ENCODE measurements around the gene SCG5. TPM values are rescaled to one million over a fixed set of nuclear protein-coding genes. Genes with fewer than 3 reads are reported as not detected.

The SCG5 gene
- total RNA-seq, 1 donor from 2014 or later: 53.7 TPM

- H3K27me3 Mint-ChIP-seq (ENCODE audit: low read depth): peaks cover 59% of the 10 kb centered on the region
- H3K27ac Mint-ChIP-seq: no peak overlapping the region
- TF ChIP-seq, protein P1, sequence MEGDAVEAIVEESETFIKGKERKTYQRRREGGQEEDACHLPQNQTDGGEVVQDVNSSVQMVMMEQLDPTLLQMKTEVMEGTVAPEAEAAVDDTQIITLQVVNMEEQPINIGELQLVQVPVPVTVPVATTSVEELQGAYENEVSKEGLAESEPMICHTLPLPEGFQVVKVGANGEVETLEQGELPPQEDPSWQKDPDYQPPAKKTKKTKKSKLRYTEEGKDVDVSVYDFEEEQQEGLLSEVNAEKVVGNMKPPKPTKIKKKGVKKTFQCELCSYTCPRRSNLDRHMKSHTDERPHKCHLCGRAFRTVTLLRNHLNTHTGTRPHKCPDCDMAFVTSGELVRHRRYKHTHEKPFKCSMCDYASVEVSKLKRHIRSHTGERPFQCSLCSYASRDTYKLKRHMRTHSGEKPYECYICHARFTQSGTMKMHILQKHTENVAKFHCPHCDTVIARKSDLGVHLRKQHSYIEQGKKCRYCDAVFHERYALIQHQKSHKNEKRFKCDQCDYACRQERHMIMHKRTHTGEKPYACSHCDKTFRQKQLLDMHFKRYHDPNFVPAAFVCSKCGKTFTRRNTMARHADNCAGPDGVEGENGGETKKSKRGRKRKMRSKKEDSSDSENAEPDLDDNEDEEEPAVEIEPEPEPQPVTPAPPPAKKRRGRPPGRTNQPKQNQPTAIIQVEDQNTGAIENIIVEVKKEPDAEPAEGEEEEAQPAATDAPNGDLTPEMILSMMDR (IDR thresholded peaks at IDR 0.05; ENCODE audit: unreplicated experiment): no peak
- H3K4me1 Mint-ChIP-seq: peaks cover 11% of the 10 kb centered on the region
- H3K36me3 Mint-ChIP-seq: no peaks in the 10 kb centered on the region
- no peaks in the 10 kb centered on the region for H3K9me3 Mint-ChIP-seq
- DNase-seq (ENCODE audit: low spot score in 2 of 2, unreplicated experiment in 2 of 2): no peak
- no peak overlapping the region for H3K4me3 Mint-ChIP-seq
Measured at GRCh38 chr15:32707436-32707835, 65.9 kb downstream of the SCG5 start.

DNA sequence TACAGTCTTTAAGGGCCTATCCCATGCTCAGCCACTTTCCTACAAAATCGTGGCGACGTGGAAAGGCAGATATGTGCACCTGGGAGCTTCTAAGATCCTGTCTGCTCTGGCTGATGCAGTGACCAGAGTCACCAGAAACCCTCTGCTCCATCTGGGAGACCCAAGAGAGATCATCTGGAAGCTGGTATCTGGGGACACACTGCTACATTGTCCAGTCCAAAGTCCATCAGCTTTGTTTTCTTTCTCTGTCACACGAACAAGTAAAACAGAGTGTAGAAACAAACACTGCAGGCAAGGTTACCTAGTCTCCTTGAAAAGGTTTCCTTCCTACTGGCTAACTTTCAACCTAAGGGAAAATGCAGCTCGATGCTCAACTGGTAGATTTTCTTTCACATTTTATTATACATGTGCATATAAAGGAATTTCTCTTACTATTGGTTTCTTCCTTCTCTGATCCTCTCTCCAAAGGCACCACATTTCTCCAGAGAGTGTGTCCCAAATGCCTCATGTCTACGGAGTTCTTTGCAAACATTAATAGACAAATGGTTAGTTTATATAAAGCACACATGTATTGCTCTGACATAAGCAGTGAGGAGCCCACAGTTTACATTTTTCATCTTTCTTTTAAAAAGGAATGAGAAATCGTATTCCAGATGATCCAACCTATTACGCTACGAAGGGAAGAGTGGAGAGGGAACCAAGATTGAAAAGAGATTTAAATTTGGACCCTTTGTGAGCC is 68.0 kb downstream of the SCG5 start:
- DNase-seq (ENCODE audit: low spot score in 2 of 2, unreplicated experiment in 2 of 2): no peak
- no peaks in the 10 kb centered on the region for H3K9me3 Mint-ChIP-seq
- TF ChIP-seq, protein P1 (IDR thresholded peaks at IDR 0.05; ENCODE audit: unreplicated experiment): no peak
- H3K4me1 Mint-ChIP-seq: peaks cover 7% of the 10 kb centered on the region
- H3K36me3 Mint-ChIP-seq: no peaks in the 10 kb centered on the region
- H3K27me3 Mint-ChIP-seq (ENCODE audit: low read depth): peaks cover 69% of the 10 kb centered on the region
- H3K27ac Mint-ChIP-seq: no peak overlapping the region
- no peak overlapping the region for H3K4me3 Mint-ChIP-seq

DNA sequence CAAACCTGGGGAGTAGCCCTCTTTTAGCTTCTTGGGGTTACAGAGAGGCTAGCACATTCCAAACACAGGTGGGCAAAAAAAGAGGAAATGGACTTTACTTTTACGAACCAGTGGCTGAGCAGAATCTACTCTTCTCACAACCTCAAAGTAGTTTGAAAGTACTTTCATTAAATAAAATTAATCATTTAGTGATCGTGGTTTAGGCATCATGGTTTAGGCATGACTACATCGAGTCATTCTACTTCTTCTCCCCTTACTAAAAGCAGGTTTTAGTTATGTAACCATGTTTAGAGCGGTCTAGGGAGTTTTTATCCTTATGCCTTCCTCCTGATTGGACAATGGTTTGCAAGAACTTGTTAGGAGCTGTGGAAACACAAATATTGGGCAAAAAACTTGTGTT is 73.8 kb downstream of the SCG5 start:
- no peak overlapping the region for H3K27ac Mint-ChIP-seq
- TF ChIP-seq, protein P1 (IDR thresholded peaks at IDR 0.05; ENCODE audit: unreplicated experiment): no peak
- no peak overlapping the region for H3K4me3 Mint-ChIP-seq
- H3K27me3 Mint-ChIP-seq (ENCODE audit: low read depth): peaks cover 85% of the 10 kb centered on the region
- H3K4me1 Mint-ChIP-seq: peaks cover 25% of the 10 kb centered on the region
- no peak for DNase-seq (ENCODE audit: low spot score in 2 of 2, unreplicated experiment in 2 of 2)
- H3K9me3 Mint-ChIP-seq: no peaks in the 10 kb centered on the region
- no peaks in the 10 kb centered on the region for H3K36me3 Mint-ChIP-seq

- Mint-ChIP-seq H3K4me1 (peaks cover 25% of the 10 kb centered on the region), H3K9me3 (no peaks in the 10 kb centered on the region), H3K27ac (no peak overlapping the region), H3K27me3 (ENCODE audit: low read depth) (peaks cover 92% of the 10 kb centered on the region), H3K4me3 (no peak overlapping the region), H3K36me3 (no peaks in the 10 kb centered on the region)
- TF ChIP-seq, protein P1 (IDR thresholded peaks at IDR 0.05; ENCODE audit: unreplicated experiment): no peak
- no peak for DNase-seq (ENCODE audit: low spot score in 2 of 2, unreplicated experiment in 2 of 2)
Measured at GRCh38 chr15:32716216-32716914, 74.9 kb downstream of the SCG5 start.

DNA sequence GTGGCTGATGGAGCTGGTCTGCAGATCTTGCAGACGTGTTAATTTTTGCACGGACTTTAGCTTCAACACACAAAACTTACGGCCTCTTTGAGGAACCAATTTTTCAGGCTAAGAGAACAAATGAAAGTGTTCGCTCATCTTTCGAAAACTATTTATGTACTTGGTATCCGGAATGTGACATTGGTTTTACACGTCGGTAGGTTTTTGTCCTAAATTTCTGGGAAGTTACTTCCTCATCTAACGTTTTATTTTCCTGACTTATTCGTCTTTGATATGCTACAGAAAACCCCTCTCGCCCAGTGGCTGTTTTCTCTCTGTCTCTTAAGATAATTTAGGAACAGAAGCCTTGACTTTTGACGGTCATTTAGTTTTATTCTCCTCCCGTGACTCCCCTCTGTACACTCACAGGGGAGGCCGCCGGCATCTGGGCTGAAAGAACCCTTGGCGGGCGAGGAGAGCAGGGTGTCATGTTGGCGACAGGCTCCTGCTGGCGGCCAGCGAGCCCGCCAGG is 75.5 kb downstream of the SCG5 start:
- H3K4me3 Mint-ChIP-seq: no peak overlapping the region
- H3K27me3 Mint-ChIP-seq (ENCODE audit: low read depth): peaks cover 95% of the 10 kb centered on the region
- no peaks in the 10 kb centered on the region for H3K9me3 Mint-ChIP-seq
- H3K27ac Mint-ChIP-seq: no peak overlapping the region
- TF ChIP-seq, protein P1 (IDR thresholded peaks at IDR 0.05; ENCODE audit: unreplicated experiment): no peak
- H3K36me3 Mint-ChIP-seq: no peaks in the 10 kb centered on the region
- DNase-seq (ENCODE audit: low spot score in 2 of 2, unreplicated experiment in 2 of 2): no peak
- peaks cover 25% of the 10 kb centered on the region for H3K4me1 Mint-ChIP-seq

Measured in mesothelial cell of epicardium (in vitro differentiated cells).